Fibroblast of mammary gland (primary cell): ENCODE measurements around the gene KLHL26.
"Not testable (repeated sequence)": the region's sequence is repeated elsewhere in the genome, so short reads cannot be mapped to it uniquely, and the experiment has no call there.

Source experiments
- DNase-seq: peaks from one replicate; pipeline ENCODE4 v3.0.0-alpha.2; 2010; ENCODE audit warnings: low read depth
- H3K4me3 ChIP-seq: 2 replicates; pipeline ENCODE4 v1.5.1; 2011; ENCODE audit warnings: low read depth, mild to moderate bottlenecking, low read length, moderate library complexity; ENCODE audit not compliant: control insufficient read depth
- CTCF ChIP-seq: conservative IDR thresholded peaks from 2 replicates; pipeline ENCODE4 v1.5.1; 2011; ENCODE audit warnings: low read depth, low read length, inconsistent platforms; ENCODE audit not compliant: control insufficient read depth, insufficient read depth

KLHL26 gene

DNA sequence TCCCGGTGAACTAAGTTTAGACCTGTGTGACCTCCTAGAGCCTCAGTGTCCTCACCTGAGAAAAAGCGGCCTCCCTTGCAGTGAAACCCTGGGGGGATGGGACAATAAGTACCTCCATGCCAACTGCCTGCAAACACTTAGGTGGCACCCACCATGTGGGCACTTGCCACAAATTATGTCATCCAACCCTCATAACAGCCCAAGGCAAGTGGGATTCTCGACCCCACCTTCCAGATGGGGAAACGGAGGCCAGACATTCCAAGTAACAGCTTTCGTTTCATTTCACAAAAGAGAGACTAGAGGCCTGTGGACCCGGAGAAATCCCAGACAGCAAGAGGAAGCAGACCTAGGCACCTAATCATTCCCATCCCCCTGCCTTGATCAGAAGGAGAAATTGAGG, 41.4 kb upstream of the KLHL26 start:
- no peak overlapping the region for H3K4me3 ChIP-seq
- no peak for DNase-seq
- TF ChIP-seq CTCF, result no peak

DNA sequence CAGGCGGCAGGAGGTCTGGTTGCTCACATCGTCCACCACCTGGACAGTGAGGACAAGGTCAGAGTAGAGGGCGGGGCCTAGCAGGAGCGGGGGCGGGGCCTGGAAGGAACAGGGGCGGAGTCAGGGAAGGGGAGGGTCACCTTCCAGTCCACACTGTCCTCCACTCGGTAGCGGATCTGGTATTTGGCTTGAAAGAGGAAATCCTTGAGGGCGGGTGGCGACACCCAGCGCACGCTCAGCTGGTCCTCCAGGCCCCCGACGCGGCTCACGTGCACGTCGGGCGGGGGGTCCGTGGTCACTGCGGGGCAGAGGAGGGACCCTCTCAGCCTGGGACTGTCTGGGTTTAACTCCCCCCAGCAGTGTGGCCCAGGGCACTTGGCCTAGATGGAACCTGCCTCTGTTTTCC, 40.1 kb upstream of the KLHL26 start:
- H3K4me3 ChIP-seq, result no peak overlapping the region
- no peak for DNase-seq
- TF ChIP-seq CTCF, result no peak

GRCh38 chr19:18597809-18598660, 38.8 kb upstream of the KLHL26 start:
- H3K4me3 ChIP-seq, result no peak overlapping the region
- DNase-seq, result no peak
- no peak for TF ChIP-seq CTCF

DNA sequence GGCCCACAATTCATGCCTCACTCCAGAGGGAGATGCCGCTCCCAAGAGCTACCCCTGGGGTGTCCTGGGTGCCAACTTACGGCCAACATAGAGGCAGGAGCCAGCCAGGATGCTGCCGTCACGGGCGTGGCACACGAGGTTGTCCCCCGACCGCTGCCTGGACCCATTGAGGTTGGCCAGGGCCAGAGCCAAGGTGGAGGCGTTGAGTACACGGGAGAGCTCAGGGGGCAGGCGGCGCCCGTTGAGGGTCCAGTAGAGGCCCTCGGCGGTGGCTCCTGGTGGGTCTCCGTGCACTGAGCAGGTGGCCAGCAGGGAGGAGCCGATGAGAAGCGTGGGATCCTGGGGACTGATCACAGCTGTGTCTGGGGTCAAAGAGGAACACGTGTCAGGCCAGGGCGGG, 37.3 kb upstream of the KLHL26 start:
- TF ChIP-seq CTCF, result no peak
- H3K4me3 ChIP-seq, result no peak overlapping the region
- DNase-seq, result no peak

- H3K4me3 ChIP-seq, DNase-seq: not testable (repeated sequence)
These were observed 36.0 kb upstream of the KLHL26 start for GRCh38 chr19:18600692-18601397.

GRCh38 chr19:18601875-18602274, 35.0 kb upstream of the KLHL26 start:
- no peak overlapping the region for H3K4me3 ChIP-seq
- no peak for DNase-seq
- no peak for TF ChIP-seq CTCF

GRCh38 chr19:18603255-18603957, 33.4 kb upstream of the KLHL26 start:
- no peak overlapping the region for H3K4me3 ChIP-seq
- peak; percentile 24 for TF ChIP-seq CTCF
- no peak for DNase-seq
